Measurements from ENCODE around the gene ALG10. TPM values are rescaled to one million over a fixed set of nuclear protein-coding genes. Genes with fewer than 3 reads are reported as not detected.
A peak's percentile ranks its signal among the peaks of the same experiment; 100 is the strongest.
"Not testable (repeated sequence)": the region's sequence is repeated elsewhere in the genome, so short reads cannot be mapped to it uniquely, and the experiment has no call there.

Gene ALG10
- total RNA-seq, 1 donor: 6.9 TPM

DNA sequence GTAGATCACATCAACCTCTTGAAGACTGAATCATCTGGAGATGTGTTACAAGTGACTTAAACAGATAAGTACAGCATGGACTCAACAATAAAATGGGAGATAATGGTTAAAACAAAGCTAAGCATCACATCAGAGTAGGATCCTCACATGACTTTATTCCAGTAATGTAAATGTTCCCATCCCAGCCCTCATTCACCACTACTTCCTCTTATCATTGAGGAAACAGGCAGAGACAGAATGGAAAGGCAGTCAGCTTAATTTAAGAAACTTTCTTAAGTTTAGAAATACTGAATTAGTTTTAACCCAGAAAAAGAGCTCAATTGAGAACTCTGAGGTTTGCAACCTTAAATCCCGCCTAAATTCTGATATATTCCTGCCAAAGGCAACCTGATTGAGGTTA, 1.2 kb upstream of the ALG10 start:
- H3K4me1 ChIP-seq (ENCODE audit: insufficient read depth, low read length): peaks cover 13% of the 10 kb centered on the region
- H3K4me3 ChIP-seq (ENCODE audit: insufficient read depth, low read length): peak overlapping the region; percentile 71
- peak overlapping the region; percentile 94 for H3K4me2 ChIP-seq (ENCODE audit: insufficient read depth, low read length)
- H3K27me3 ChIP-seq (ENCODE audit: insufficient read depth, low read length): no peaks in the 10 kb centered on the region
- peak overlapping the region; percentile 94 for H2AFZ ChIP-seq (ENCODE audit: low read length)
- H3K9me3 ChIP-seq (ENCODE audit: low read depth, low read length): no peaks in the 10 kb centered on the region
- H3K27ac ChIP-seq (ENCODE audit: low read depth, low read length): no peak overlapping the region
- peaks cover 3% of the 10 kb centered on the region for H3K79me2 ChIP-seq (ENCODE audit: insufficient read depth, low read length)
- no peaks in the 10 kb centered on the region for H4K20me1 ChIP-seq (ENCODE audit: insufficient read depth, low read length)
- H3K36me3 ChIP-seq (ENCODE audit: insufficient read depth, low read length): no peaks in the 10 kb centered on the region
- no peak for DNase-seq (ENCODE audit: insufficient read length, low spot score, missing footprints)
- no peak for TF ChIP-seq CTCF (IDR thresholded peaks at IDR 0.05; ENCODE audit: extremely low read depth, low read depth, low read length)

GRCh38 chr12:34027661-34028060, 5.4 kb downstream of the ALG10 start:
- not testable (repeated sequence) for H3K27ac ChIP-seq (ENCODE audit: low read depth, low read length); H2AFZ ChIP-seq (ENCODE audit: low read length); H3K36me3 ChIP-seq (ENCODE audit: insufficient read depth, low read length); DNase-seq (ENCODE audit: insufficient read length, low spot score, missing footprints); H3K4me3 ChIP-seq (ENCODE audit: insufficient read depth, low read length); H4K20me1 ChIP-seq (ENCODE audit: insufficient read depth, low read length); H3K4me1 ChIP-seq (ENCODE audit: insufficient read depth, low read length); H3K9me3 ChIP-seq (ENCODE audit: low read depth, low read length); H3K4me2 ChIP-seq (ENCODE audit: insufficient read depth, low read length); H3K27me3 ChIP-seq (ENCODE audit: insufficient read depth, low read length); H3K79me2 ChIP-seq (ENCODE audit: insufficient read depth, low read length)

- TF ChIP-seq CTCF (IDR thresholded peaks at IDR 0.05; ENCODE audit: extremely low read depth, low read depth, low read length): no peak
- no peak overlapping the region for H3K4me3 ChIP-seq (ENCODE audit: insufficient read depth, low read length)
- H3K9me3 ChIP-seq (ENCODE audit: low read depth, low read length): no peaks in the 10 kb centered on the region
- H3K4me2 ChIP-seq (ENCODE audit: insufficient read depth, low read length): no peak overlapping the region
- H3K27ac ChIP-seq (ENCODE audit: low read depth, low read length): no peak overlapping the region
- H3K27me3 ChIP-seq (ENCODE audit: insufficient read depth, low read length): no peaks in the 10 kb centered on the region
- DNase-seq (ENCODE audit: insufficient read length, low spot score, missing footprints): no peak
- H3K36me3 ChIP-seq (ENCODE audit: insufficient read depth, low read length): no peaks in the 10 kb centered on the region
- H4K20me1 ChIP-seq (ENCODE audit: insufficient read depth, low read length): no peaks in the 10 kb centered on the region
- no peaks in the 10 kb centered on the region for H3K79me2 ChIP-seq (ENCODE audit: insufficient read depth, low read length)
- H2AFZ ChIP-seq (ENCODE audit: low read length): no peak overlapping the region
- H3K4me1 ChIP-seq (ENCODE audit: insufficient read depth, low read length): no peaks in the 10 kb centered on the region
Observed at GRCh38 chr12:34030591-34030990, 8.3 kb downstream of the ALG10 start.

DNA sequence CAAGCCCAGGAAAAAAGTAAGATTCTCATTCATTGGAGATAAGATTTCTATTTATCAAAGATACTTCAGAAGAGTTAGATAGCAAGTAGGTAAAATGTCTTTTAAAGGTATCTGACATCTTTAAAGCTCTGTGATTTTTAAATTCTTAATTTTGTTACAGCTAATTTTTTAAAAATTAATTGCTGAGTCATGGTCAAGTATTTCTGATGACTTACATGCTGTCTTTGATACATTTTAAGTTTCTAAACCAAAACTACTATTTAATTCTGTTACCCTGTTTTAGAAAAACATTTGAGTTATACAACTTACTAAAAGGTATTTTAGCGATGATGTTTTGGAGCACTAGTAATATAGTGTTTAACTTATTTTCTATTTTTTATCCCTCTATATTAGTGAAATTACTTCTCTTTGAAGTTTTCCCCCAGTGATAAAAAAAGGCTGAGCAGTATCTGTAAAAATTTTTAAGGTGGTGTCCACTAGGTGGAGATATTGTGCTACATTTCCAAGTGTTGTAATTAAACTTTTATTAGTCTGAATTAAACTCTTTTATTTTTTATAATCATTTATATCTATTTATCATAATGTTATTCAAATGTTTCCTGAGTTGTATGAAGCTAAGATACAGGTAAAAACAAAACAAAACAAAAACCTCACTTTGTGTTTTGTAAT, 11.5 kb downstream of the ALG10 start:
- Histone ChIP-seq H3K9me3 (ENCODE audit: low read depth, low read length) (no peaks in the 10 kb centered on the region), H3K4me3 (ENCODE audit: insufficient read depth, low read length) (no peak overlapping the region), H2AFZ (ENCODE audit: low read length) (no peak overlapping the region), H4K20me1 (ENCODE audit: insufficient read depth, low read length) (no peaks in the 10 kb centered on the region), H3K27ac (ENCODE audit: low read depth, low read length) (no peak overlapping the region), H3K4me1 (ENCODE audit: insufficient read depth, low read length) (no peaks in the 10 kb centered on the region), H3K4me2 (ENCODE audit: insufficient read depth, low read length) (no peak overlapping the region), H3K79me2 (ENCODE audit: insufficient read depth, low read length) (no peaks in the 10 kb centered on the region), H3K36me3 (ENCODE audit: insufficient read depth, low read length) (no peaks in the 10 kb centered on the region), H3K27me3 (ENCODE audit: insufficient read depth, low read length) (no peaks in the 10 kb centered on the region)
- peak; percentile 55 for TF ChIP-seq CTCF (IDR thresholded peaks at IDR 0.05; ENCODE audit: extremely low read depth, low read depth, low read length)
- DNase-seq (ENCODE audit: insufficient read length, low spot score, missing footprints): no peak

All from osteoblast (primary cell).